Gastroesophageal sphincter (tissue), 3 donors: ENCODE measurements around the gene COL18A1.

Experiments used
- CTCF ChIP-seq, 4 experiments: fragments of 200-600 bp in 2 of 4; fragments of 450-650 bp in 2 of 4; sonication (generic) in 1 of 4; IDR thresholded peaks; one replicate each; pipeline ENCODE4 v1.5.1; 2017 to 2019; ENCODE audit warnings: antibody characterized with exemption in 4 of 4, mild to moderate bottlenecking in 2 of 4, moderate library complexity in 2 of 4
- EP300 ChIP-seq: sonication (generic); formaldehyde crosslinking; IDR thresholded peaks from one replicate; pipeline ENCODE4 v1.6.1; 2017; ENCODE audit warnings: antibody characterized with exemption, mild to moderate bottlenecking
- POLR2A ChIP-seq, 2 donors: fragments of 450-650 bp; IDR thresholded peaks; one replicate each; pipeline ENCODE4 v1.6.1; 2017; ENCODE audit warnings: antibody characterized with exemption in 2 of 2, mild to moderate bottlenecking in 2 of 2, moderate library complexity in 1 of 2
- POLR2AphosphoS5 ChIP-seq: sonication (generic); formaldehyde crosslinking; IDR thresholded peaks from one replicate; pipeline ENCODE4 v1.6.1; 2017; ENCODE audit warnings: antibody characterized with exemption

GRCh38 chr21:45549626-45550463 lies 144.9 kb downstream of the COL18A1 start:
- TF ChIP-seq POLR2A (IDR thresholded peaks at IDR 0.05) (no peak), CTCF (IDR thresholded peaks at IDR 0.05) (no peak), POLR2AphosphoS5 (no peak), EP300 (no peak)
